Stomach (tissue), 9 donors: ENCODE data around the gene ARID1B. TPM values are rescaled to one million over a fixed set of nuclear protein-coding genes. Genes with fewer than 3 reads are reported as not detected.

Experiments
- DNase-seq, 2 donors: peaks; one replicate each; pipeline versions ENCODE4 v3.0.0 to v3.0.0-alpha.2; 2013 to 2019
- H3K27ac ChIP-seq, 5 donors: fragments of 200-600 bp in 4 of 5; sonication (generic) in 4 of 5; one replicate each; pipeline ENCODE4 v1.5.1; 2013 to 2019; ENCODE audit warnings: mild to moderate bottlenecking in 1 of 5, moderate library complexity in 1 of 5
- H3K27me3 ChIP-seq, 3 donors: fragments of 200-600 bp; sonication (generic); one replicate each; pipeline ENCODE4 v1.5.1; 2017 to 2019; ENCODE audit warnings: mixed run types in 1 of 3
- H3K36me3 ChIP-seq, 4 donors: fragments of 200-600 bp; sonication (generic); 1 replicate in 3 of 4; 2 replicates in 1 of 4; pipeline ENCODE4 v1.5.1; 2016 to 2019
- H3K4me1 ChIP-seq, 4 donors: fragments of 200-600 bp; sonication (generic); one replicate each; pipeline ENCODE4 v1.5.1; 2016 to 2019
- H3K4me3 ChIP-seq, 4 donors: fragments of 200-600 bp; sonication (generic) in 3 of 4; one replicate each; pipeline ENCODE4 v1.5.1; 2016 to 2019; ENCODE audit warnings: mild to moderate bottlenecking in 1 of 4
- H3K9me3 ChIP-seq, 4 donors: fragments of 200-600 bp; sonication (generic); one replicate each; pipeline ENCODE4 v1.5.1; 2016 to 2019
- EP300 ChIP-seq: sonication (generic); formaldehyde crosslinking; IDR thresholded peaks from one replicate; pipeline ENCODE4 v1.6.1; 2017; ENCODE audit warnings: antibody characterized with exemption
- POLR2A ChIP-seq, 4 donors: fragments of 450-650 bp; IDR thresholded peaks; one replicate each; pipeline ENCODE4 v1.6.1; 2016; ENCODE audit warnings: antibody characterized with exemption in 4 of 4, control low read depth in 2 of 4, mild to moderate bottlenecking in 1 of 4, moderate library complexity in 1 of 4
- POLR2AphosphoS5 ChIP-seq, 3 donors: sonication (generic); formaldehyde crosslinking; IDR thresholded peaks; one replicate each; pipeline ENCODE4 v1.6.1; 2016; ENCODE audit warnings: antibody characterized with exemption in 3 of 3
- WGBS, 5 donors: extraction: QIAGEN DNeasy Blood & Tissue Kit in 3 of 5; methylation state at CpG; one replicate each; pipeline versions ENCODE4 v1.1.5 to v1.1.7; 2013 to 2018; 5-methylcytosine and 5-hydroxymethylcytosine counted together
- intact Hi-C: fragments of 100-400 bp; cut with DNase I; formaldehyde crosslinking; loops from one replicate; pipeline ENCODE4 v1.15.1; 2023; ENCODE audit warnings: low total_unique reads
- polyA plus RNA-seq, 3 donors: library from polyadenylated mRNA; stranded (reverse); fragments of 200-250 nt; gene quantifications; one replicate each; pipeline ENCODE4 v1.2.3, GENCODE V29; 2013
- total RNA-seq, 5 donors: library from RNA; depleted of rRNA; stranded (reverse); fragments of >200 nt; gene quantifications; one replicate each; pipeline versions ENCODE4 v1.1.0 to v1.2.3, GENCODE V29; 2014 to 2016
- TF ChIP-seq, protein P1 (sequence below), 7 experiments: fragments of 450-650 bp in 4 of 7; fragments of 200-600 bp in 3 of 7; sonication (generic) in 3 of 7; IDR thresholded peaks; one replicate each; pipeline ENCODE4 v1.5.1; 2016 to 2019; ENCODE audit warnings: antibody characterized with exemption in 7 of 7, control low read depth in 2 of 7, mild to moderate bottlenecking in 1 of 7
- donor health status: healthy with polysubstance abuse.
- donor health status: Bipolar disorder and iron deficiency.
- donor health status: healthy.

Gene ARID1B
- total and polyA plus RNA-seq, 8 donors = 8.8 to 183 (median 48.3) TPM

DNA sequence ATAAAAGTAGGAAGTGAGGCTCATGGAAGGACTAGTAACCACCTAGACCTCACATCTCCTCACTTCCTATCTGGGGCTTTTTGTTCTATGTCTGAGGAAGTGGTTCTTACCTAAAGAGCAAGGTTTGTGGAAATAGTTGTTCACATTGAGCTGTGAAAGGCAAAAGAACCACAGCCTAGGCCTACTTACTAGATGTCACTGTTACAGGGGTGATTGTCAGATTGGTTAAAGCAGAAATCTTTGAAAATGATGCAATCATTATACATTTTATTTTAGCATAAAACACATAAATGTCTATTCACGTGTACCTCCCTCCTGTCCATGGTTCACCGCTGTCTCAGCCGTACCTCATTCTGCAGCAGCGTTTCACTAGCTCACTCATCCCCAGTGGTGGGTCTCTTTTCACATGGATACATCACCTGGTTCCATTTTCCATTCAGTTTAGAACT is 277.4 kb downstream of the ARID1B start:
- Histone ChIP-seq H3K36me3 (no peaks in the 10 kb centered on the region), H3K4me1 (peaks cover 3 to 19% (median 10%) of the 10 kb centered on the region in 4 donors), H3K4me3 (no peak overlapping the region), H3K27me3 (no peaks in the 10 kb centered on the region), H3K27ac (peak overlapping the region in 3 of 5 donors; percentile 3 to 54 (median 3)), H3K9me3 (no peaks in the 10 kb centered on the region)
- intact Hi-C loops = no loop called here
- peak in 1 of 2 donors; percentile 54 for DNase-seq
- WGBS, 5 donors = 85 to 94% (median 89%) methylated on average over 4 of the region's 4 CpGs
- TF ChIP-seq POLR2A (IDR thresholded peaks at IDR 0.05) (no peak), POLR2AphosphoS5 (IDR thresholded peaks at IDR 0.05) (no peak), EP300 (no peak)
- TF ChIP-seq, protein P1, sequence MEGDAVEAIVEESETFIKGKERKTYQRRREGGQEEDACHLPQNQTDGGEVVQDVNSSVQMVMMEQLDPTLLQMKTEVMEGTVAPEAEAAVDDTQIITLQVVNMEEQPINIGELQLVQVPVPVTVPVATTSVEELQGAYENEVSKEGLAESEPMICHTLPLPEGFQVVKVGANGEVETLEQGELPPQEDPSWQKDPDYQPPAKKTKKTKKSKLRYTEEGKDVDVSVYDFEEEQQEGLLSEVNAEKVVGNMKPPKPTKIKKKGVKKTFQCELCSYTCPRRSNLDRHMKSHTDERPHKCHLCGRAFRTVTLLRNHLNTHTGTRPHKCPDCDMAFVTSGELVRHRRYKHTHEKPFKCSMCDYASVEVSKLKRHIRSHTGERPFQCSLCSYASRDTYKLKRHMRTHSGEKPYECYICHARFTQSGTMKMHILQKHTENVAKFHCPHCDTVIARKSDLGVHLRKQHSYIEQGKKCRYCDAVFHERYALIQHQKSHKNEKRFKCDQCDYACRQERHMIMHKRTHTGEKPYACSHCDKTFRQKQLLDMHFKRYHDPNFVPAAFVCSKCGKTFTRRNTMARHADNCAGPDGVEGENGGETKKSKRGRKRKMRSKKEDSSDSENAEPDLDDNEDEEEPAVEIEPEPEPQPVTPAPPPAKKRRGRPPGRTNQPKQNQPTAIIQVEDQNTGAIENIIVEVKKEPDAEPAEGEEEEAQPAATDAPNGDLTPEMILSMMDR (IDR thresholded peaks at IDR 0.05) = no peak

- TF ChIP-seq POLR2AphosphoS5 (IDR thresholded peaks at IDR 0.05) (no peak), POLR2A (IDR thresholded peaks at IDR 0.05) (no peak)
- TF ChIP-seq, protein P1 (IDR thresholded peaks at IDR 0.05) = no peak
- intact Hi-C loops = no loop called here
- Histone ChIP-seq H3K27ac (no peak overlapping the region), H3K4me3 (no peak overlapping the region), H3K4me1 (peaks cover 5 to 30% (median 15%) of the 10 kb centered on the region in 4 donors), H3K27me3 (no peaks in the 10 kb centered on the region), H3K9me3 (no peaks in the 10 kb centered on the region), H3K36me3 (no peaks in the 10 kb centered on the region)
- DNase-seq = no peak
- WGBS, 5 donors = 97 to 100% (median 100%) methylated on average over 3 of the region's 3 CpGs
These were observed 278.7 kb downstream of the ARID1B start for GRCh38 chr6:157055863-157056262.

- Histone ChIP-seq H3K4me3 (no peak overlapping the region), H3K27ac (no peak overlapping the region), H3K9me3 (no peaks in the 10 kb centered on the region), H3K36me3 (no peaks in the 10 kb centered on the region), H3K27me3 (no peaks in the 10 kb centered on the region), H3K4me1 (peaks cover 5 to 34% (median 17%) of the 10 kb centered on the region in 4 donors)
- TF ChIP-seq, protein P1 (IDR thresholded peaks at IDR 0.05) = no peak
- intact Hi-C loops = no loop called here
- 52 to 87% (median 70%) methylated on average over 1 of the region's 1 CpG for WGBS, 5 donors
- DNase-seq = no peak
These were observed 279.1 kb downstream of the ARID1B start for GRCh38 chr6:157056275-157056674.

DNA sequence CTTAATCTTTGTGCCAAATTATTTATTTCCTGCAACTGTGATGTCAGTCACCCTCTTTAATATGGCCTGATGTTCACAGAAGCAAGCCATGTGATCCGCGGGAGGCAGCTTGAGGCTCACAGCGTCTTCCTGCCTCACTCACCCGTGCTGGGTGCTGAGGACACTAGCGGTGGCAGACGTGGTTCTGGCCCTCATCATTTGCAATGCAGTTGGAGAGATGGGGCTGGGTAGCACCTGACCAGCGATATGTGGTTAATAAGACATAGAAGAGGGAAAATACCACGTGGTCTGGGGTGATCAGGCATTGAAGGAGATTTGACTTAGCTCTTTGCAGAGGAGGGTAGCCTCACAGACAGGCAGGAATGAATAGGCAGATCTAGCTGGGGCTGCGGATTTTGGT is 281.4 kb downstream of the ARID1B start:
- no peak for DNase-seq
- Histone ChIP-seq H3K9me3 (no peaks in the 10 kb centered on the region), H3K4me3 (no peak overlapping the region), H3K4me1 (peaks cover 5 to 53% (median 25%) of the 10 kb centered on the region in 4 donors), H3K36me3 (no peaks in the 10 kb centered on the region), H3K27me3 (no peaks in the 10 kb centered on the region), H3K27ac (no peak overlapping the region)
- no peak for TF ChIP-seq POLR2A (IDR thresholded peaks at IDR 0.05)
- no peak for TF ChIP-seq EP300
- TF ChIP-seq, protein P1 (IDR thresholded peaks at IDR 0.05) = no peak
- no peak for TF ChIP-seq POLR2AphosphoS5 (IDR thresholded peaks at IDR 0.05)
- intact Hi-C loops = no loop called here
- WGBS, 5 donors = 82 to 90% (median 86%) methylated on average over 9 of the region's 9 CpGs
